Right atrium auricular region (tissue), 2 donors: ENCODE measurements around the gene LPIN1. TPM values are rescaled to one million over a fixed set of nuclear protein-coding genes. Genes with fewer than 3 reads are reported as not detected.

Source experiments
- DNase-seq: peaks from one replicate; pipeline ENCODE4 v3.0.0-alpha.2; 2019; ENCODE audit warnings: low spot score
- H3K27ac ChIP-seq, 2 donors: fragments of 200-600 bp; sonication (generic); 1 replicate in 1 of 2; 2 replicates in 1 of 2; pipeline ENCODE4 v1.5.1; 2016 to 2019
- H3K27me3 ChIP-seq, 2 donors: fragments of 200-600 bp; sonication (generic); one replicate each; pipeline versions ENCODE4 v1.5.1 to v1.6.0; 2017 to 2019
- H3K36me3 ChIP-seq: fragments of 200-600 bp; sonication (generic); one replicate; pipeline ENCODE4 v1.5.1; 2016
- H3K4me1 ChIP-seq, 2 donors: fragments of 200-600 bp; sonication (generic); one replicate each; pipeline versions ENCODE4 v1.5.1 to v1.6.0; 2017 to 2019
- H3K4me3 ChIP-seq, 2 donors: fragments of 200-600 bp; sonication (generic); 1 replicate in 1 of 2; 2 replicates in 1 of 2; pipeline ENCODE4 v1.5.1; 2017 to 2019; ENCODE audit warnings: mild to moderate bottlenecking in 1 of 2, moderate library complexity in 1 of 2
- H3K9me3 ChIP-seq, 2 donors: fragments of 200-600 bp; sonication (generic); one replicate each; pipeline ENCODE4 v1.5.1; 2019
- total RNA-seq, 2 donors: library from RNA; depleted of rRNA; stranded (reverse); fragments of >200 nt; gene quantifications; one replicate each; pipeline ENCODE4 v1.1.0, GENCODE V29; 2016
- TF ChIP-seq, protein P1 (sequence below), 2 donors: fragments of 200-600 bp; sonication (generic); IDR thresholded peaks; one replicate each; pipeline ENCODE4 v1.5.1; 2019; ENCODE audit warnings: antibody characterized with exemption in 2 of 2

LPIN1 gene
- total RNA-seq, 2 donors from 2014 or later, result 21.0 to 27.4 TPM

DNA sequence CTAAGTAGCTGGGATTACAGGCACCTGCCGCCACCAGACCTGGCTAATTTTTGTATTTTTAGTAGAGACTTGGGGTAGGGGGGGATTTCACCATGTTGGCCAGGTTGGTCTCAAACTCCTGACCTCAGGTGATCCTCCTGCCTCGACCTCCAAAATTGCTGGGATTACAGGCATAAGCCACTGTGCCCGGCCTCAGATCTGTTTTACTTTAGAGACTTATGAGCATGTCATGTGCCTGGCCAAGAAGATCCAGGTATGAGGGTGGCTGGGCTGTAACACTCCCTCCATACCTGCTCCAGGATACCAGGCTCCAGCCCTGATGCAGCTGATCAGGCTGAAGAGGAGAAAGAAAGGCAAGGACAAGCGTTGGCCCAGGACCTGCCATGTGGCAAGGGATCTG, 125.0 kb downstream of the LPIN1 start:
- no peaks in the 10 kb centered on the region for H3K4me1 ChIP-seq
- TF ChIP-seq, protein P1, sequence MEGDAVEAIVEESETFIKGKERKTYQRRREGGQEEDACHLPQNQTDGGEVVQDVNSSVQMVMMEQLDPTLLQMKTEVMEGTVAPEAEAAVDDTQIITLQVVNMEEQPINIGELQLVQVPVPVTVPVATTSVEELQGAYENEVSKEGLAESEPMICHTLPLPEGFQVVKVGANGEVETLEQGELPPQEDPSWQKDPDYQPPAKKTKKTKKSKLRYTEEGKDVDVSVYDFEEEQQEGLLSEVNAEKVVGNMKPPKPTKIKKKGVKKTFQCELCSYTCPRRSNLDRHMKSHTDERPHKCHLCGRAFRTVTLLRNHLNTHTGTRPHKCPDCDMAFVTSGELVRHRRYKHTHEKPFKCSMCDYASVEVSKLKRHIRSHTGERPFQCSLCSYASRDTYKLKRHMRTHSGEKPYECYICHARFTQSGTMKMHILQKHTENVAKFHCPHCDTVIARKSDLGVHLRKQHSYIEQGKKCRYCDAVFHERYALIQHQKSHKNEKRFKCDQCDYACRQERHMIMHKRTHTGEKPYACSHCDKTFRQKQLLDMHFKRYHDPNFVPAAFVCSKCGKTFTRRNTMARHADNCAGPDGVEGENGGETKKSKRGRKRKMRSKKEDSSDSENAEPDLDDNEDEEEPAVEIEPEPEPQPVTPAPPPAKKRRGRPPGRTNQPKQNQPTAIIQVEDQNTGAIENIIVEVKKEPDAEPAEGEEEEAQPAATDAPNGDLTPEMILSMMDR (IDR thresholded peaks at IDR 0.05), result no peak
- H3K4me3 ChIP-seq, result no peak overlapping the region
- H3K27me3 ChIP-seq, result no peaks in the 10 kb centered on the region
- H3K36me3 ChIP-seq, result no peaks in the 10 kb centered on the region
- no peaks in the 10 kb centered on the region for H3K9me3 ChIP-seq
- DNase-seq, result peak; percentile 55
- H3K27ac ChIP-seq, result no peak overlapping the region

DNA sequence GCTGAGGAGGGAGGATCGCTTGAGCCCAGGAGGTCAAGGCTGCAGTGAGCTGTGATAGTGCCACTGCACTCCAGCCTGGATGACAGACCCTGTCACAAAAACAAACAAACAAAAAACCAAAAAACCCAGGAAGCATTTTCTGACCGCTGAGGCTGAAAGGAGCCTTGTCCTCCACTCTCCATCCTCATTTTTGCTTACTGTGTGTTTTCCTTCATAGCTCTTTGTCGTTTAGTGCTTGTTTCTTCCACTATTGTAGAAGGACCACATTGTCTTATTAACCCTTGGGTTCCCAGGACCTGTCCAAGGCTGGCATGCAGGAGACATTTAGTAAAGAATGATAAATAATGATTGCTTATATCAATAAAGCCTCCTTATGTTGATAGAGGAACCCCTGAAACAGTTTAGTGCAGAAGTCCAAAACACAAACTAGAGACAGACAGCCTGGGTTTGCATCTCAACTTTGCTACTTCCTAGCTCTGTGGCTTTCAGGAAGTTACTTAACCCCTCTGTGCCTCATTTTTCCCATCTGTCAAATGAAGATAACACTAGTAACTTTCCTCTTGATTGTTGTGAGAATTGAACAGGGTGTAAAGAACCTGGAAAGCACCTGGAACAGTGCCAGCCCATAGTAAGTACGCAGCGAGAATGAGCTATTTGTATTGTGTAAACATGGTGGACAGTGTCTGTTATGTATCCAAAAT, 126.0 kb downstream of the LPIN1 start:
- Histone ChIP-seq H3K4me1 (no peaks in the 10 kb centered on the region), H3K27ac (no peak overlapping the region), H3K36me3 (no peaks in the 10 kb centered on the region), H3K9me3 (no peaks in the 10 kb centered on the region), H3K27me3 (no peaks in the 10 kb centered on the region), H3K4me3 (no peak overlapping the region)
- peak; percentile 21 for DNase-seq
- TF ChIP-seq, protein P1 (IDR thresholded peaks at IDR 0.05), result no peak

DNA sequence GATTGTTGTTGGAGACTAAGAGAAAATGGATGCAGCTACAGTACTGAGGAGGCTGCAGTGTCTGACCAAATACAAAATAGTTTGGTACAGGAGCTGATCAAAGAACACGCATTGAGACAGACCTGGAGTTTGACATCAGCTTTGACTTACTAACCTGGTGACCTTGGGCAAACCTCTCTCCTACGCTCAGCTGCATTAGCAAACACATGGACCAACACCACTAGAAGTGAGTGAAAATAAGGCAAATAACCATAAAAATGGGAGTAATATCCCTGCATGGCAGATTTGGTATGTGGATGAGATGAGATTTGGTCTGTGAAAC, 126.5 kb downstream of the LPIN1 start:
- TF ChIP-seq, protein P1 (IDR thresholded peaks at IDR 0.05), result no peak
- H3K4me1 ChIP-seq, result no peaks in the 10 kb centered on the region
- no peaks in the 10 kb centered on the region for H3K36me3 ChIP-seq
- H3K4me3 ChIP-seq, result no peak overlapping the region
- H3K9me3 ChIP-seq, result no peaks in the 10 kb centered on the region
- DNase-seq, result no peak
- no peaks in the 10 kb centered on the region for H3K27me3 ChIP-seq
- H3K27ac ChIP-seq, result no peak overlapping the region

DNA sequence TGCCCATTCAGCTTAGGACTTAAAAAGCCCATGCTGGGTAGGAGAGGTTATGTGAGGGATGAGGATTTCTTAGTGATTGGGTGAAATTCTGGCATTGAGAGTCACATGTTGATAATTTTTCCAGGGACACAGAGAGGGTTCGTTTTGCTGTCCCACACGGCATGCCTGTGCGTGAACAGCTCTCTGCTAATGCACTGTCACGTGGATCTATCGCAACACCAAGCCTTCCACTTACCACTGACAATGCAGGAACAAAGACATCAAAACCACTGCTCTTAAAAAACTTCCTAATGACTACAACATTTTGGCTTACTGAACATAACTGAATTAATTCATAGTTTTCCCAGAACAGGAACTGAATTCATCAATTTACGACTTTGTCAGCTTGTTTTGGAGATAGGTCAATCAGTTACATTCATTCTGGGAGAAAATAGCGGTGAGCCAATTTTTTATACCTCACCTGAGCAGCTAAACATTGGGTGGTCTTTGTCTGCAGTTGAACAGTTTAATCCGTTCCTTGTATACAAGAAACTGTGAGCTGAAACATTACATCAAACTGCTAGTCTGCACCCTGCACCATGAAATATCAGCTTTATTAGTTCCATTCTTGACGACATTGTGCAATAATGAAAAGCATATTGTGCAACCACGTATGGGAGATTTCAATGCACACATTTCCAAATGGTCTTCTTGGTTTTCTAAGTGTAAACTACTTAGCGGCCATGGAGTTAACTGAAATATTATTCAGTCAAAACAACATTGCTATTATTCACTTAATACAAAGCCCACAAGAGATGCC, 127.1 kb downstream of the LPIN1 start:
- Histone ChIP-seq H3K27me3 (no peaks in the 10 kb centered on the region), H3K9me3 (no peaks in the 10 kb centered on the region), H3K4me1 (no peaks in the 10 kb centered on the region), H3K36me3 (no peaks in the 10 kb centered on the region), H3K4me3 (no peak overlapping the region), H3K27ac (no peak overlapping the region)
- TF ChIP-seq, protein P1 (IDR thresholded peaks at IDR 0.05), result no peak
- DNase-seq, result peak; percentile 54

DNA sequence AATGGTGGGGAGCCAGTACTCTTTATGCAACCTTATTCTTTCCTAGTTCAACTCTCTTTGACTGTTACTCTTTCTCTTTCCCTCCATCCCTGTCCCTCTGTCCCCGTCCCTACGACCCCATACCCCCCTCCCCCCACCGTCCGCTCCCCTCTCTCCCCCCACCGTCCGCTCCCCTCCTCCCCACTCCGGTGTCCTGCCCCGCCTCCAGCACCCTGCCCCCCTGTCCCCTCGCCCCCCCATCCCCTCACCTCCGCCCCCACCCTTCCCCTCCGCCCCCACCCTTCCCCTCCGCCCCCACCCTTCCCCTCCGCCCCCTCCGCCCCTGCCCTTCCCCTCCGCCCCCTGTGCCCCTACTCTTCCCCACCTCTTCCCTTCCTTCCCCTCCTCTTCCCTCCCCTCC, 128.4 kb downstream of the LPIN1 start:
- no peaks in the 10 kb centered on the region for H3K9me3 ChIP-seq
- no peak overlapping the region for H3K4me3 ChIP-seq
- H3K36me3 ChIP-seq, result no peaks in the 10 kb centered on the region
- no peaks in the 10 kb centered on the region for H3K4me1 ChIP-seq
- H3K27ac ChIP-seq, result no peak overlapping the region
- no peaks in the 10 kb centered on the region for H3K27me3 ChIP-seq
- DNase-seq, result no peak
- TF ChIP-seq, protein P1 (IDR thresholded peaks at IDR 0.05), result no peak
